Esophagus muscularis mucosa (tissue), 3 donors: Measurements from ENCODE around the gene ATF6.

ENCODE experiments used
- CTCF ChIP-seq, 3 experiments: fragments of 200-600 bp in 2 of 3; fragments of 450-650 bp in 1 of 3; sonication (generic) in 2 of 3; IDR thresholded peaks; one replicate each; pipeline ENCODE4 v1.5.1; 2017 to 2019; ENCODE audit warnings: antibody characterized with exemption in 3 of 3, mild to moderate bottlenecking in 2 of 3, moderate library complexity in 1 of 3
- POLR2A ChIP-seq: fragments of 450-650 bp; IDR thresholded peaks from one replicate; pipeline ENCODE4 v1.6.1; 2017; ENCODE audit warnings: antibody characterized with exemption, moderate library complexity, mild to moderate bottlenecking, low read depth

DNA sequence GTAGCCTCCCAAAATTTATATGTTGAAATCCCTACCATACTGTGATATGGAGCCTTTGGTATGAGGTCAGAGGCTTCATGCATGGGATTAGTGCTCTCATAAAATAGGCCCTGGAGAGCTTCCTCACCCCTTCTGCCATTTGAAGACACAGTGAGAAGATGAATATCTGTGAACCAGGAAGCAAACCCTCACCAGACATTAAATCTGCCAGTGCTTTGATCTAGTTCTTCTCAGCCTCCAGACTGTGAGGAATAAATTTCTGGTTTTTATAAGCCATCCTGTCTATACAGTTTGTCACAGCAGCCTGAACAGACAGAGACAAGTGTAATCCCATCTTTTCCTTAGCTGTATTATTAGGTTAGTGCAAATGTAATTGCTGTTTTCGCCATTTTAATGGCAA lies 169.1 kb downstream of the ATF6 start:
- TF ChIP-seq CTCF (IDR thresholded peaks at IDR 0.05) (no peak), POLR2A (no peak)
